Adrenal gland (tissue), 12 donors: ENCODE measurements around the gene MVB12B. TPM values are rescaled to one million over a fixed set of nuclear protein-coding genes. Genes with fewer than 3 reads are reported as not detected.
A peak's percentile ranks its signal among the peaks of the same experiment; 100 is the strongest.

Source experiments
- DNase-seq, 7 donors: peaks; one replicate each; pipeline ENCODE4 v3.0.0-alpha.2; 2019 to 2020
- H3K27ac ChIP-seq, 5 donors: fragments of 200-600 bp; sonication (generic) in 4 of 5; 1 replicate in 3 of 5; 2 replicates in 2 of 5; pipeline versions ENCODE4 v1.5.1 to v1.8.0; 2016 to 2020; ENCODE audit warnings: mild to moderate bottlenecking in 1 of 5
- H3K27me3 ChIP-seq: fragments of 200-600 bp; 2 replicates; pipeline ENCODE4 v1.8.0; 2021
- H3K36me3 ChIP-seq, 2 donors: fragments of 200-600 bp; replicated peaks in 1 of 2; 1 replicate in 1 of 2; 2 replicates in 1 of 2; pipeline versions ENCODE4 v1.5.1 to v1.8.0; 2018 to 2022
- H3K4me1 ChIP-seq, 2 donors: fragments of 200-600 bp; replicated peaks in 1 of 2; 1 replicate in 1 of 2; 2 replicates in 1 of 2; pipeline versions ENCODE4 v1.5.1 to v1.8.0; 2018 to 2021
- H3K4me3 ChIP-seq, 4 donors: fragments of 200-600 bp; sonication (generic) in 3 of 4; one replicate each; pipeline ENCODE4 v1.5.1; 2016 to 2018
- H3K9me3 ChIP-seq, 3 donors: fragments of 200-600 bp; sonication (generic) in 1 of 3; replicated peaks in 1 of 3; 1 replicate in 2 of 3; 2 replicates in 1 of 3; pipeline versions ENCODE4 v1.5.1 to v1.8.0; 2016 to 2021
- POLR2A ChIP-seq, 2 donors: fragments of 450-650 bp; IDR thresholded peaks; one replicate each; pipeline ENCODE4 v1.6.1; 2017; ENCODE audit warnings: antibody characterized with exemption in 2 of 2, mild to moderate bottlenecking in 2 of 2, moderate library complexity in 1 of 2
- WGBS, 4 donors: extraction: QIAGEN DNeasy Blood & Tissue Kit in 2 of 4; methylation state at CpG; one replicate each; pipeline versions ENCODE4 v1.1.5 to v1.1.7; 2013 to 2017; 5-methylcytosine and 5-hydroxymethylcytosine counted together
- intact Hi-C, 2 donors: fragments of 100-400 bp; cut with DNase I; formaldehyde crosslinking; loops; one replicate each; pipeline versions ENCODE4 v1.14.1 to v1.15.0; 2022 to 2023
- polyA plus RNA-seq, 3 donors: library from polyadenylated mRNA; stranded (reverse); fragments of 200-250 nt in 2 of 3; fragments of 350-450 nt in 1 of 3; fragmentation: Illumina TruSeq in 1 of 3; extraction: RNeasy Lipid Tissue Mini Kit (QIAGEN cat#74804) in 1 of 3; gene quantifications; one replicate each; pipeline ENCODE4 v1.2.3, GENCODE V29; 2013 to 2014
- total RNA-seq, 9 donors: library from RNA; depleted of rRNA in 4 of 9; stranded (reverse); fragments of >200 nt in 4 of 9; fragments of 120-200 nt in 1 of 9; fragmentation: NEBNext Ultra II Directional in 1 of 9; extraction: Animal tissue kit (Norgen Biotek cat#: 25700) in 1 of 9; gene quantifications; one replicate each; pipeline versions ENCODE4 v1.1.0 to v1.2.4, GENCODE V29; 2013 to 2023
- TF ChIP-seq, protein P1 (sequence below), 6 experiments: fragments of 450-650 bp in 4 of 6; fragments of 200-600 bp in 2 of 6; sonication (generic) in 1 of 6; IDR thresholded peaks; 1 replicate in 5 of 6; 2 replicates in 1 of 6; pipeline versions ENCODE4 v1.5.1 to v1.8.0; 2016 to 2021; ENCODE audit warnings: antibody characterized with exemption in 6 of 6, mild to moderate bottlenecking in 2 of 6, moderate library complexity in 1 of 6
- donor health status: healthy with polysubstance abuse.
- donor health status: Bipolar disorder and iron deficiency.
- donor health status: DM: yes; HTN: yes; CAD: no.
- donor health status: DM: no; HTN: no; CAD: no.
- donor health status: DM: no; HTN: no; CAD: no.
- donor health status: DM: yes; HTN: yes; CAD: no.

Gene MVB12B
- total and polyA plus RNA-seq, 12 donors, result 3.7 to 20.5 (median 12.8) TPM

- no peak overlapping the region for H3K27ac ChIP-seq
- intact Hi-C loops, result no loop called here
- WGBS, 4 donors, result 87 to 96% (median 89%) methylated on average over 6 of the region's 6 CpGs
- TF ChIP-seq, protein P1, sequence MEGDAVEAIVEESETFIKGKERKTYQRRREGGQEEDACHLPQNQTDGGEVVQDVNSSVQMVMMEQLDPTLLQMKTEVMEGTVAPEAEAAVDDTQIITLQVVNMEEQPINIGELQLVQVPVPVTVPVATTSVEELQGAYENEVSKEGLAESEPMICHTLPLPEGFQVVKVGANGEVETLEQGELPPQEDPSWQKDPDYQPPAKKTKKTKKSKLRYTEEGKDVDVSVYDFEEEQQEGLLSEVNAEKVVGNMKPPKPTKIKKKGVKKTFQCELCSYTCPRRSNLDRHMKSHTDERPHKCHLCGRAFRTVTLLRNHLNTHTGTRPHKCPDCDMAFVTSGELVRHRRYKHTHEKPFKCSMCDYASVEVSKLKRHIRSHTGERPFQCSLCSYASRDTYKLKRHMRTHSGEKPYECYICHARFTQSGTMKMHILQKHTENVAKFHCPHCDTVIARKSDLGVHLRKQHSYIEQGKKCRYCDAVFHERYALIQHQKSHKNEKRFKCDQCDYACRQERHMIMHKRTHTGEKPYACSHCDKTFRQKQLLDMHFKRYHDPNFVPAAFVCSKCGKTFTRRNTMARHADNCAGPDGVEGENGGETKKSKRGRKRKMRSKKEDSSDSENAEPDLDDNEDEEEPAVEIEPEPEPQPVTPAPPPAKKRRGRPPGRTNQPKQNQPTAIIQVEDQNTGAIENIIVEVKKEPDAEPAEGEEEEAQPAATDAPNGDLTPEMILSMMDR (IDR thresholded peaks at IDR 0.05), result no peak
- TF ChIP-seq POLR2A (IDR thresholded peaks at IDR 0.05), result no peak
- DNase-seq, result no peak
- no peaks in the 10 kb centered on the region for H3K9me3 ChIP-seq
- peaks cover 2 to 3% of the 10 kb centered on the region in 2 donors for H3K4me1 ChIP-seq
- no peaks in the 10 kb centered on the region for H3K36me3 ChIP-seq
- H3K27me3 ChIP-seq, result no peaks in the 10 kb centered on the region
- no peak overlapping the region for H3K4me3 ChIP-seq
Measured at GRCh38 chr9:126418608-126419007, 92.0 kb downstream of the MVB12B start.

GRCh38 chr9:126419475-126419874, 92.8 kb downstream of the MVB12B start:
- WGBS, 4 donors, result 46 to 56% (median 54%) methylated on average over 6 of the region's 6 CpGs
- H3K27me3 ChIP-seq, result no peaks in the 10 kb centered on the region
- DNase-seq, result peak in 6 of 7 donors; percentile 54 to 77 (median 64)
- intact Hi-C loops, result no loop called here
- TF ChIP-seq, protein P1 (IDR thresholded peaks at IDR 0.05), result no peak
- no peak for TF ChIP-seq POLR2A (IDR thresholded peaks at IDR 0.05)
- H3K27ac ChIP-seq, result no peak overlapping the region
- H3K4me1 ChIP-seq, result peaks cover 4 to 9% of the 10 kb centered on the region in 2 donors
- H3K36me3 ChIP-seq, result no peaks in the 10 kb centered on the region
- H3K4me3 ChIP-seq, result no peak overlapping the region
- H3K9me3 ChIP-seq, result no peaks in the 10 kb centered on the region

GRCh38 chr9:126420135-126420534, 93.5 kb downstream of the MVB12B start:
- DNase-seq, result no peak
- H3K4me1 ChIP-seq, result peaks cover 4 to 9% of the 10 kb centered on the region in 2 donors
- no peaks in the 10 kb centered on the region for H3K27me3 ChIP-seq
- no peak overlapping the region for H3K4me3 ChIP-seq
- no peak for TF ChIP-seq POLR2A (IDR thresholded peaks at IDR 0.05)
- TF ChIP-seq, protein P1 (IDR thresholded peaks at IDR 0.05), result no peak
- intact Hi-C loops, result no loop called here
- H3K27ac ChIP-seq, result no peak overlapping the region
- H3K36me3 ChIP-seq, result no peaks in the 10 kb centered on the region
- 85 to 93% (median 90%) methylated on average over 5 to 7 of the region's 7 CpGs for WGBS, 4 donors
- H3K9me3 ChIP-seq, result no peaks in the 10 kb centered on the region

DNA sequence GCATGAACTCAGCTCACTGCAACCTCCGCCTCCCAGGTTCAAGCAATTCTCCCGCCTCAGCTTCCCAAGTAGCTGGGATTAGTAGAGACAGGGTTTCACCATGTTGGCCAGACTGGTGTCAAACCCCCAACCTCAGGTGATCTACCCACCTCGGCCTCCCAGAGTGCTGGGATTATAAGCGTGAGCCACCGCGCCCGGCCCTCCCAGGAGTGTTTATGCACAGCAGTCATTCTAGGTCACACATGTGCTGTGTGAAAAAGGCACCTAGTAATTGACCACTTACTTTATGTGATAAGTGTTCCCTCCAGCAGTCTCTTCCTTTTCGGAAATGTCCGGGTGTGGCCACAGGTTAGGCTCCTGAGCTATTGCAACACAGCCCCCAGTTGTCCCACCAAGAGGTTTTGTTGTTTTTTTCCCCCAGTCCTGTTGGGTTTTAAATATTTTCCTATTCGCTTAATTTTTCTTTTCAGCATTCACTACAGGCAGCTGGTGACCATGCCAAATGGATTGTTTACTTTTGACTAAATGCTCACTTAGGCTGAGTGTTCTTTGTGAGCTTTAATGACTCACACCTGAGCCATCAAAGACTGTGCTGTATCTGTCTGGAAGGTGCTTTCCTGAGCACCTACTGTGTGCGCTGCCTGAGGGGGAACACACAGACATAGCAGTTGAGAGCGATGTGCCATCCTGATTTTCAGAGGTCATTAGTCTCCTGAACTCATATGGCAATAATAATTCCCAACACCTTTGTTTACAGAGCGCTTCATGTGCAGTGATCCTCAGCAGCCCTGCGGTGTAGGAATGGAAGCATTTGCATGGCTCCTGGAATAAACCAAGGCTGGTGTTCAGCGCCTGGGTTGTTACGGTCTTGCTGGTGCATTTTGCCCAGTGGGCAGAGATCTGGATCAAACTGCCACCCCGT, 94.3 kb downstream of the MVB12B start:
- H3K4me1 ChIP-seq, result peaks cover 4 to 9% of the 10 kb centered on the region in 2 donors
- TF ChIP-seq POLR2A (IDR thresholded peaks at IDR 0.05), result no peak
- TF ChIP-seq, protein P1 (IDR thresholded peaks at IDR 0.05), result no peak
- no peaks in the 10 kb centered on the region for H3K27me3 ChIP-seq
- no peaks in the 10 kb centered on the region for H3K9me3 ChIP-seq
- no peak overlapping the region for H3K27ac ChIP-seq
- 93 to 94% (median 93%) methylated on average over 6 to 17 of the region's 17 CpGs for WGBS, 4 donors
- DNase-seq, result peak in 1 of 7 donors; percentile 38
- intact Hi-C loops, result no loop called here
- H3K4me3 ChIP-seq, result no peak overlapping the region
- H3K36me3 ChIP-seq, result no peaks in the 10 kb centered on the region
